Measurements from ENCODE around the gene CARD19. TPM values are rescaled to one million over a fixed set of nuclear protein-coding genes. Genes with fewer than 3 reads are reported as not detected.

CARD19 gene
- total and polyA plus RNA-seq, 2 of the 8 experiments (the other 6 are each of a cell fraction or from before 2014, with no cell fraction given) = 21.2 to 112 TPM

DNA sequence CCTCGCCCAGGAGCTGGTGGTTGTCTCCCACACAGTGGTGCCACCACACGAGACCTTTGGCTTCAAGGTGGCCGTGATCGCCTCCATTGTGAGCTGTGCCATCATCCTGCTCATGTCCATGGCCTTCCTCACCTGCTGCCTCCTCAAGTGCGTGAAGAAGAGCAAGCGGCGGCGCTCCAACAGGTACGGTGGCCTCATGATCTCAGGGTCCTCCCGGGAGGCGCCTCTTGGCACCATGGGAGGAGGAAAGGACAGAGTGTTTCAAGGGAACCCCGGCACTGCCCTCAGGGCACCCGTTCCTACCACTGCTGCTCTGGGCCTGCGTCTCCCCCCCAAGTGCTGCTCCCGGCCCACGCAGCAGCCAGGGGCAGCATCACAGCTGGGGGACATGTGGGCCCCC lies 18.2 kb upstream of the CARD19 start:
- H3K56ac ChIP-seq (replicated peaks; ENCODE audit: insufficient read length, low read depth, low read length) = no peak overlapping the region
- no peak overlapping the region for H2AK5ac ChIP-seq (ENCODE audit: low read depth, low read length)
- no peak overlapping the region for H2BK120ac ChIP-seq (replicated peaks; ENCODE audit: low read depth, low read length)
- no peaks in the 10 kb centered on the region for H3K9me3 ChIP-seq (ENCODE audit: insufficient read depth in 2 of 2, low read depth in 1 of 2, low read length in 1 of 2)
- H3K79me1 ChIP-seq (ENCODE audit: low read depth, low read length) = no peaks in the 10 kb centered on the region
- no peak overlapping the region for H2BK12ac ChIP-seq (ENCODE audit: low read depth, low read length)
- no peaks in the 10 kb centered on the region for H3K36me3 ChIP-seq (ENCODE audit: control insufficient read depth in 2 of 4, insufficient read depth in 4 of 4, low read length in 3 of 4)
- no peak overlapping the region for H4K91ac ChIP-seq (replicated peaks; ENCODE audit: insufficient read length, low read length)
- no peak overlapping the region for H4K5ac ChIP-seq (ENCODE audit: insufficient read length, low read depth, low read length)
- no peak overlapping the region for H3K18ac ChIP-seq (ENCODE audit: extremely low read depth, low read length)
- 91% methylated on average over 15 of the region's 16 CpGs; no CpG with 5 or more reads in 1 of the 2 experiments for WGBS, 2 experiments (ENCODE audit: extremely low coverage in 1 of 2, insufficient coverage in 1 of 2, insufficient read length in 1 of 2, insufficient replicate concordance in 2 of 2, low coverage in 1 of 2, low lambda C conversion rate in 2 of 2, missing lambda C conversion rate in 1 of 2)
- DNase-seq (ENCODE audit: low read depth in 1 of 2, low spot score in 2 of 2) (no peak), FAIRE-seq (no peak)
- no peak overlapping the region for H2BK20ac ChIP-seq (ENCODE audit: low read length)
- no peak overlapping the region for H2BK15ac ChIP-seq (ENCODE audit: low read length)
- no peak overlapping the region for H3K4me2 ChIP-seq (ENCODE audit: insufficient read depth in 1 of 2, low read depth in 2 of 2, low read length in 2 of 2)
- H3K4me3 ChIP-seq (ENCODE audit: extremely low read depth in 1 of 4, insufficient read depth in 2 of 4, low read depth in 3 of 4, low read length in 4 of 4) = no peak overlapping the region
- no peak overlapping the region for H3K27ac ChIP-seq (ENCODE audit: low read depth, low read length)
- no peaks in the 10 kb centered on the region for H3K27me3 ChIP-seq (replicated peaks in 1 of 4; ENCODE audit: control insufficient read depth in 3 of 4, extremely low read depth in 1 of 4, insufficient read depth in 3 of 4, low read length in 3 of 4)
- no peak overlapping the region for H3K4ac ChIP-seq (replicated peaks; ENCODE audit: insufficient read length, low read depth, low read length)
- H3K4me1 ChIP-seq (replicated peaks in 1 of 4; ENCODE audit: control insufficient read depth in 3 of 4, insufficient read depth in 4 of 4, low read length in 3 of 4) = no peaks in the 10 kb centered on the region; a peak in 1 of 7 replicates
- H3K14ac ChIP-seq (ENCODE audit: insufficient read length) = no peak overlapping the region
- CTCF ChIA-PET (ENCODE audit: partially characterized antibody) = interaction anchor here (0.6 to 1.0 kb wide), 2 partner anchors 42 to 55 kb away, joined by 3 read pairs; no protein-coding TSS in a partner anchor
- H3K9ac ChIP-seq (replicated peaks in 1 of 4; ENCODE audit: extremely low read depth in 1 of 4, low read depth in 3 of 4, low read length in 3 of 4) = no peak overlapping the region
- H2AFZ ChIP-seq (ENCODE audit: low read length) = no peak overlapping the region
- no peaks in the 10 kb centered on the region for H3K23me2 ChIP-seq (ENCODE audit: low read depth, low read length)
- POLR2A ChIA-PET (ENCODE audit: partially characterized antibody) = interaction anchor here (1.5 kb wide), 1 partner anchor 10 kb away, joined by 7 read pairs; no protein-coding TSS in a partner anchor
- H4K8ac ChIP-seq (ENCODE audit: extremely low read depth, insufficient read depth, low read length) = no peak overlapping the region; the same call in 1 of the 2 replicates
- no peak overlapping the region for H3K23ac ChIP-seq (ENCODE audit: insufficient read length)
- no peaks in the 10 kb centered on the region for H4K20me1 ChIP-seq (replicated peaks in 1 of 2; ENCODE audit: control insufficient read depth in 1 of 2, insufficient read depth in 2 of 2, low read length in 2 of 2)
- no peak overlapping the region for H2BK5ac ChIP-seq (ENCODE audit: low read depth, low read length)
- no peaks in the 10 kb centered on the region for H3K79me2 ChIP-seq (ENCODE audit: control insufficient read depth in 1 of 2, insufficient read depth in 2 of 2, low read length in 2 of 2)
- no peak for TF ChIP-seq EGR1 (IDR thresholded peaks at IDR 0.05; ENCODE audit: borderline replicate concordance, low read depth, low read length)
- TF ChIP-seq TBP (IDR thresholded peaks at IDR 0.05; ENCODE audit: low read depth, low read length) = no peak
- no peak for TF ChIP-seq ASH2L (IDR thresholded peaks at IDR 0.05; ENCODE audit: low read length)
- TF ChIP-seq GTF2F1 (IDR thresholded peaks at IDR 0.05; ENCODE audit: borderline replicate concordance, low read depth, low read length) = no peak
- TF ChIP-seq, protein P1, sequence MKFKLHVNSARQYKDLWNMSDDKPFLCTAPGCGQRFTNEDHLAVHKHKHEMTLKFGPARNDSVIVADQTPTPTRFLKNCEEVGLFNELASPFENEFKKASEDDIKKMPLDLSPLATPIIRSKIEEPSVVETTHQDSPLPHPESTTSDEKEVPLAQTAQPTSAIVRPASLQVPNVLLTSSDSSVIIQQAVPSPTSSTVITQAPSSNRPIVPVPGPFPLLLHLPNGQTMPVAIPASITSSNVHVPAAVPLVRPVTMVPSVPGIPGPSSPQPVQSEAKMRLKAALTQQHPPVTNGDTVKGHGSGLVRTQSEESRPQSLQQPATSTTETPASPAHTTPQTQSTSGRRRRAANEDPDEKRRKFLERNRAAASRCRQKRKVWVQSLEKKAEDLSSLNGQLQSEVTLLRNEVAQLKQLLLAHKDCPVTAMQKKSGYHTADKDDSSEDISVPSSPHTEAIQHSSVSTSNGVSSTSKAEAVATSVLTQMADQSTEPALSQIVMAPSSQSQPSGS (IDR thresholded peaks at IDR 0.05; ENCODE audit: low read length) = no peak
- no peak for TF ChIP-seq PHF8 (conservative IDR thresholded peaks at IDR 0.05; ENCODE audit: low read depth, low read length)
- TF ChIP-seq KDM4A (IDR thresholded peaks at IDR 0.05; ENCODE audit: low read depth, low read length, severe bottlenecking) = no peak
- TF ChIP-seq SP1 (IDR thresholded peaks at IDR 0.05; ENCODE audit: low read depth, low read length) = no peak
- no peak for TF ChIP-seq NANOG (IDR thresholded peaks at IDR 0.05; ENCODE audit: insufficient read depth, low read depth, low read length, poor library complexity, severe bottlenecking)
- TF ChIP-seq, protein P2, sequence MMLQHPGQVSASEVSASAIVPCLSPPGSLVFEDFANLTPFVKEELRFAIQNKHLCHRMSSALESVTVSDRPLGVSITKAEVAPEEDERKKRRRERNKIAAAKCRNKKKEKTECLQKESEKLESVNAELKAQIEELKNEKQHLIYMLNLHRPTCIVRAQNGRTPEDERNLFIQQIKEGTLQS (IDR thresholded peaks at IDR 0.05; ENCODE audit: insufficient read depth, low read depth, low read length) = no peak
- TF ChIP-seq KDM1A (IDR thresholded peaks at IDR 0.05; ENCODE audit: borderline replicate concordance, low read length) = no peak
- no peak for TF ChIP-seq SAP30 (IDR thresholded peaks at IDR 0.05; ENCODE audit: insufficient read depth, insufficient replicate concordance, low read length)

Data from H1 (cell line).